DMS 273 treated with DMSO at 0.1 percent for 48 hours (cell line): ENCODE results near the gene C10orf53.
"Not testable (repeated sequence)": the region's sequence is repeated elsewhere in the genome, so short reads cannot be mapped to it uniquely, and the experiment has no call there.

Experiments used
- DNase-seq: peaks from one replicate; lab custom pipeline; 2025; lab: John Stamatoyannopoulos, UW

The C10orf53 gene

GRCh38 chr10:49688261-49688846, 8.9 kb downstream of the C10orf53 start:
- no peak for DNase-seq

GRCh38 chr10:49688920-49689319, 9.5 kb downstream of the C10orf53 start:
- DNase-seq = no peak

- no peak for DNase-seq
Observed at GRCh38 chr10:49689882-49690510, 10.5 kb downstream of the C10orf53 start.

GRCh38 chr10:49690698-49691356, 11.4 kb downstream of the C10orf53 start:
- DNase-seq = no peak

- no peak for DNase-seq
Observed at GRCh38 chr10:49691588-49691987, 12.1 kb downstream of the C10orf53 start.

- DNase-seq = no peak
Observed at GRCh38 chr10:49694466-49694865, 15.0 kb downstream of the C10orf53 start.

GRCh38 chr10:49696311-49696710, 16.9 kb downstream of the C10orf53 start:
- DNase-seq = no peak

GRCh38 chr10:49698679-49699078, 19.2 kb downstream of the C10orf53 start:
- DNase-seq = no peak

- DNase-seq = no peak
Observed at GRCh38 chr10:49700211-49700610, 20.8 kb downstream of the C10orf53 start.

GRCh38 chr10:49700997-49701396, 21.5 kb downstream of the C10orf53 start:
- DNase-seq = no peak

- DNase-seq = no peak
Observed at GRCh38 chr10:49707585-49707984, 28.1 kb downstream of the C10orf53 start.

- no peak for DNase-seq
Observed at GRCh38 chr10:49709934-49710333, 30.5 kb downstream of the C10orf53 start.

GRCh38 chr10:49710966-49711365, 31.5 kb downstream of the C10orf53 start:
- no peak for DNase-seq

GRCh38 chr10:49711481-49711880, 32.0 kb downstream of the C10orf53 start:
- DNase-seq = no peak

- no peak for DNase-seq
Observed at GRCh38 chr10:49713266-49713665, 33.8 kb downstream of the C10orf53 start.

GRCh38 chr10:49715157-49715556, 35.7 kb downstream of the C10orf53 start:
- DNase-seq = not testable (repeated sequence)

GRCh38 chr10:49726593-49726992, 47.1 kb downstream of the C10orf53 start:
- DNase-seq = no peak

GRCh38 chr10:49733866-49734265, 54.4 kb downstream of the C10orf53 start:
- DNase-seq = no peak

GRCh38 chr10:49734676-49735075, 55.2 kb downstream of the C10orf53 start:
- no peak for DNase-seq

- no peak for DNase-seq
Observed at GRCh38 chr10:49735161-49735560, 55.7 kb downstream of the C10orf53 start.

GRCh38 chr10:49735848-49736563, 56.6 kb downstream of the C10orf53 start:
- no peak for DNase-seq

- no peak for DNase-seq
Observed at GRCh38 chr10:49736564-49737113, 57.2 kb downstream of the C10orf53 start.
